LoVo (cell line): ENCODE measurements around the gene MCTP1.

Source experiments
- DNase-seq: peaks from one replicate; pipeline ENCODE4 v3.0.0-alpha.2; 2016; ENCODE audit warnings: low spot score

The MCTP1 gene

DNA sequence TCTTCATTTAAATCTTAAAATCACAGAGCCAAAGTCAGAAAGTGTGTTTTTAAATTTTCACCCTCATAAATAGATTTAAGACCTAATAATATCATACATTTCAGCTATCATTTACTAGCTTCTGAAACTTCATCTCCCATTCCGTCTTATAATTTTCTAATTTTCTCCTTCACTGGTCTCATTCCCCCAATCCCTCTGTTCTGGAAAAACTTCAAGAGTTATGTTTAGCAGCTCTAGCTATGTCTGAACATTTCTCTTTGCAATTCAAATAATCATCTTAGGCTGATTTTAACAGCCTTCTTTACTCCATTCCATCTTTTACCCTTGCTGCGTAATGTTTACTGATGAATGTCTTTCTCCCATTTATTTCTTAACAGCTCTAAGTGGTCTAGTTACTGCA lies 474.0 kb downstream of the MCTP1 start:
- DNase-seq: no peak

- DNase-seq: no peak
Observed at GRCh38 chr5:94810281-94810680, 474.6 kb downstream of the MCTP1 start.

DNA sequence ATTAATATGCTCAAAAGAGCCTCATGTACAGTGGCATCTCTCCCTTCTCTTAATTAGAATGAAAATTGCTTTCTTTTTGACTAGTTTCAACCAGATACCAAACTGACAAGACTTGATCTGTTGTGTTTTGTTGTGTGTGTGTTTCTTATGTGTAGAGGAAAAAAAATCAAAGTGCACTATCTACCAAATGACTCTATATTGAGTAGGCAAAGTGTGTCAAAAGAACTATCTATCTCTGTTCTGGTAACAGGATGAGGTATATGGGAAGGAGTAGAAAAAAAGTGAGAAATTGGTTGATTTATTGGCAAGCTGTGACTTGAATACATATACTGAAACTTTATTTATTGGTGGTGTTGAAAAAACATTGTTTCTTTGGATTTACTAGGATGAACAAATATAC lies 476.4 kb downstream of the MCTP1 start:
- no peak for DNase-seq

DNA sequence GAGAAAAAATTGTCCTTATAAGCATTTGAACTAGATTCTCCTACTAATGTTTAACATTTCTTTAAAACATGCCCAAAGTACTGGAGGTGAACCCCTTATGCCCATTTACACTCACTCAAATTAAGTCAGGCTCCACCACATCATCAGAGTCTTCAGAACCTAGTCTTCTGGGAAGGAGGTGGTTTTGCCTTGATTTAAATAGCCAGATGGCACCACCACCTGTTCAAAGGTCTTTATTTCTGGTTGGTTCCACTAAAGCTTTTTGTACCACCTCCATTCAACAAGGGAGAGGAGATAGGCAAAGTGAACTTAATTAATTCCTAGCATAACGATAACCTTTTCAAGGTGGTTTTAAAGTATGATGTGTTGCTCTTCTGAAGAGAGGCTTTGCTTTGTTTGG lies 476.9 kb downstream of the MCTP1 start:
- DNase-seq: no peak

DNA sequence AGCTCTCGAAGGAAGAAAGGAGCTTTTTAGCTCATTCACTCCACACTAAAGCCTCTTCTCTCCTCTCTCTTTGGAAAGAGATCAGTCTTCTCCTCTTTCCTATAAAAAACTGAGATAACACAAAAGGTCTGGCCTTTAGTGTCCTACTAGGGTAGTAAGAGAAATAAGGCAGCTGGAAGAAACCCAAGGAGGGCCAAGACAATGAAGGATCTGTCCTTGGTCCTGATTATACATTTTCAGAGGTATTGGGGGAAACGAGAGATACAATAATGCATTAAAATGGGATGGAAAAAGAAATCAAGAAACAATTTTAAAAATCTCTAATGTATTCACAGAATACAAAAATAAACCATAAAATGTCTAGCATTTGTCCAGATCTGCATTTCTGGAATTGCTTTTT lies 482.4 kb downstream of the MCTP1 start:
- no peak for DNase-seq

GRCh38 chr5:94796586-94796985 lies 488.3 kb downstream of the MCTP1 start:
- DNase-seq: no peak

DNA sequence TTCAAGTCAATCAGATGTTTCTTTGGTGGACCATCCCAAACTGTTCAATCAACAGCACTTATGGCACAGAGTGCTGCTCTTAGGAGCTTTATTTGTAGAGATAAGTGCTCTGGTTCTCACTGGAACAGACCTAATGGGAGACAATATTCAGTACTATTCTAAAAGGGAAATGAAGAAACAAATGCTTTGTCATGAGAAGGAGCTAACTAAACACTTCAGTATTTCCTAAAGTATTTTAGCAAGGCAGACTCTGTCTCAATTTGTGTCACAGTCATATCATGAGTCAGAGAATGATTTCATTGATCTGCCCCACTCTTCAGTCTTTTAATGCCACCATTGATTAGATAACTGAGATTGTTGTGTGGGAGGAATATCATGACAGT lies 491.1 kb downstream of the MCTP1 start:
- DNase-seq: no peak

- DNase-seq: no peak
Observed at GRCh38 chr5:94793113-94793815, 491.6 kb downstream of the MCTP1 start.

- DNase-seq: no peak
Observed at GRCh38 chr5:94791829-94792228, 493.1 kb downstream of the MCTP1 start.

DNA sequence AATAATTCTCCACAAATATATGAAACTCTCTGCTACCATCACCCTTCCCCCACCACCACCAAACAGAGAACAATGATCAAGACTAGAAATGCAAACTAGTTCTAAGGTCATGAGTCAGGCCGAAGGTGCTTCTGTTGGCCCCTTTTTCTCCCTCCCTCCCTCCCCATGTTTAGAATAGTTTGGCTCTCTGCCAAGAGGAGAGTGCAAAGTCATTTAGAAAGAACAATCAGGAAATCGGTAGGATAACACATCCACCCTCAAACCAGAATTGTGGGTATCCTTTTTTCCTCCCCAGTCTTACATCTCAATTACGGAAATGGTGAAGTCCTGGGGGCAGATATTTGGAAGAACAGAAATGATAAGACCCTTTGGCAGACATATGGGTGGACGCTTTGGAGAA lies 496.4 kb downstream of the MCTP1 start:
- DNase-seq: no peak

DNA sequence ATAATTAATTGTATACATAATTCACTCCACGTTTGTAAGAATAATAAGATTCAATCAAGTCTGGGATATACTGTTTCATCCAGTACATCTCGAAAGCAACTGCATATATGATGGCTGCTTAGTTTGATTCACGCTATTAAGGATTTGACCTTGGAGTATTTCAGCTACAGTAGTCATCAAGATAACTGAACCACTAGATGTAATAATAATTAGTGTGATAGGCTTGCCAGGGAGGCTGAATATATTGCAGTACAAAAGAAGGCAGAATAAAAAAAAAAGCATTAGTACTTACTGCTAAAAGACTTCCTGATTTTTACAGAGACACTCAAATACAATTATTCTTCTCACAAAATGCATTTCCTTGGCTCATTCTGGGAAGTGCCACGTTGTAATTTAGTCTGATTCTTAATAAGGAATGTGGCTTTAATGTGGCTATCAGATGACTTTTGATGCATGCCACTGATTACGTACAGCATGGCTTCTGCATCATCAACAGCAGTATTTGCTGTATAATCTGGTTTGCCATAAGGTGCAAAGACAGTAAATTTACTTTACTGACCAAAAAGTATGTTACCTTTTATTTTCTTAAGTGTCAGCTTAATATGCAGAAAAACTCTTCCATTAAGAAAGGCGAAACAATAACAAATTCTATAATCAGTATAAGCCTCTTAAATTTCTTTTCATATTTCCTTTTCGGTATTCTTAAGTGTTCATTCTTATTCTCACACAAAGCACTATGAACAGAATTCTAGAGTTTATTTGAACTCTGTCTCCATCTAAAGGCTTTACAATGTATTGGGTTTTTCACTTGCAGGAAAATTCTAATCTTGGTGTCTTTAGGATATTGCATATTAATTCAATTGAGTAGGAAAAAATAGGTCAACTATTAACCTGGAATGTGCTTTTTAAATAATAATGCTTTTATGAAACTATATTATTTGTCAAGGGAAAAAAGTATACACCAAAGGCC lies 500.1 kb downstream of the MCTP1 start:
- no peak for DNase-seq

- DNase-seq: no peak
Observed at GRCh38 chr5:94782383-94782782, 502.5 kb downstream of the MCTP1 start.

DNA sequence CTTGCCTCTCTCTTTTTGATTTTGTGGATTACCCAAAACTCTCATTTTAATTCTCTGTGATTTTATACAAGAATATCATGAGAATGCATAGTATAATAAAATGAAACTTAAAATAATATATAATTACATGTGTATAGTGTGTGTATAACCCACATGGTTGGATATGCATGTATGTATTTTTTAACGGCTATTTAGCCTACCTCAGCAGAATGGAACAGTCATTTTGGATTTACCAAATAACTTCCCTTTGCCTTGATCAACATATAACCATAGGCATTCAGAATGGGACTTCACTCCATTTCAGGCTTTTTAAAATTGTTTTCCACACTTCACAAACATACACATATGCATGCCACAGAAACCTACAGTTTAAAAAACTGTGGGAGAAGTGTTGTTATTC lies 505.2 kb downstream of the MCTP1 start:
- DNase-seq: no peak

- DNase-seq: no peak
Observed at GRCh38 chr5:94778732-94779131, 506.2 kb downstream of the MCTP1 start.

- DNase-seq: no peak
Observed at GRCh38 chr5:94778299-94778698, 506.6 kb downstream of the MCTP1 start.

DNA sequence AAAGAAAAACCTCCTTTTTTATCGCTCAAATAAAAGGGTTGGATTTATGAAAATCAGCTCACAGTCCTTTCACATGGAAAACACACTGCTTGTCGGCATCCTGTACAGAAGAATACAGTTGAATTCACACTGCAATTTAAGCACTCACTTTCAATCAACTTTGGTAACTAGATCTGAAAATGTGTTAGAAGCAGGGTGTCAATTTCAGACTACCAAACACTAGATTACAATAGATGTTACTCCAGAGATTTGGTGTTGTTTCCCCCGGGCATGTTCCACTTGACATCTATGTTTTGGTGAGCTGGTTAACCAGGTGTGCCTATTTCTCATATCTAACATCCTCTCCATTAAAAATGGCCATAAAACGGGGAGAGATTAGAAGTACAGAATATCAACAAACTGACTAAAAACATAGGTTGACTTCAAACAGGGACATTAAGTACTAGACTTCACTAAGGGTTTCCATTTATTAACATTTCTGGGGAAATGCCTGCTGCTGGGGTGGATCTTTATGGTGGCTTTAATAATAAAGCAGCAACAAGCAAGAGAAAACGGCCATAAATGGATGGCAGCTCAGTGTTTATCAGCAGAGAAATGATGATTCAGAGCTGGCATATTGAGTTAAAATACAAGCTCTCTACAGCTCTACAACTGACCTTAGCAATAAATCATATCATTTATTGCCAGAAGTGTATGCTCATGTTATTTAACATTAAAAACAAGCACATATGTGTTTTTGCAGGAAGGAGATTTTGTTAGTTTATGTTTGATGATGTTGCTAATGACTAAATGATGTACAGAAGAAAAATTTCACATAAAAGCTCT lies 507.6 kb downstream of the MCTP1 start:
- no peak for DNase-seq

DNA sequence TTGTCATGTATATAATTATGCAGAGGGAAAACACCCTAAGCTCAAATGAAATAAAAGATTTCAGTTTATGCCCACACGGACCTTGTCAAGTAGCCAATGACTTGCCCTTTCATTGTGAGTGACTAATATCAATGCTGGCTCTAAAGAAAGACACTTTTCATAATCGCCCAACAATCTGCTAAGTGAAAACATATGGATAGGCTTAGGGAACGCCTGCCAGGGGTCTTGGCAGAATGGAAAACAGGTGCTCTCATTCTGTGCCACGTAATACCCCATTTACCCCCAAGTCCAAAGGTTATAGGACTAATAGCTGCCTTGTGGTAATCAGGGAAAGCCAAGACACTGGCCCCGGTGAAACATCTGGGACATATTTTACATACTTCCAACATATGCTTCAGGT lies 508.7 kb downstream of the MCTP1 start:
- DNase-seq: no peak

DNA sequence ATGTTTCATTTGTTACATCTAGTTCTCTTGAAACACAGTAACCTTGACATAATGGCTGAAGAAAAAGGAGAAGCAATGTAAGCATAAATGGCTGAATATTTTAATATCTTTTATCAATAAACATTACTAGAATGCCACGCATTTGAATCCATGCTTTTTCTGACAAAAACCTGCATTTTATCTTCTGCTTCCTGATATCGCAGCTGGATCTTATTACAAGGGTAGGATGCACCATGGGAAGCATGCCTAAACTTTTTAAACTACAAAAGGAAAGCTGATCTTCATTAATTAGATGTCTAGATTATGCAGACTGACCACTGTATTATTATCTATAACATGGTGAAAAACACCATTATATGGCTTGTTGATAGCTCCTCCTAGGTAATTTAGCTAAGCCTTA lies 509.8 kb downstream of the MCTP1 start:
- DNase-seq: no peak

GRCh38 chr5:94771742-94772141 lies 513.2 kb downstream of the MCTP1 start:
- DNase-seq: no peak

GRCh38 chr5:94769996-94770395 lies 514.9 kb downstream of the MCTP1 start:
- no peak for DNase-seq

DNA sequence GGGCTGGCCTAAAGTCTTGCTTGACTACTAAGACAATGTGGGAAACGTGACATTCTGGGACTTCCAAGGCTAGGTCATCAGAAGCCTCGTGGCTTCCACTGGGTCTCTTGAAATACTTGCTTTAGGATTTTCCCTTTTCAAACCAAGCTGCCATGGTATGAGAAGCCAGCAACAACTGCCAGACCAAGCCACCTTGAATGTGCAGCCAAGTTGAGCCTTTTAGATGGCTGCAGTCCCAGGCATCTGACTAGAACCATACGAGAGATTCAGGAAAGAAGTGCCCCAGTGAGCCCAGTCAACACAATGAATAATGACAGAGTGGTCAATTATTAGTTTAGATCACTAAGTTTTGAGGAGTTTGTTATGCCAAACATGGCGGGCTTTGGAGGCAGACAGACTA lies 523.1 kb downstream of the MCTP1 start:
- no peak for DNase-seq

DNA sequence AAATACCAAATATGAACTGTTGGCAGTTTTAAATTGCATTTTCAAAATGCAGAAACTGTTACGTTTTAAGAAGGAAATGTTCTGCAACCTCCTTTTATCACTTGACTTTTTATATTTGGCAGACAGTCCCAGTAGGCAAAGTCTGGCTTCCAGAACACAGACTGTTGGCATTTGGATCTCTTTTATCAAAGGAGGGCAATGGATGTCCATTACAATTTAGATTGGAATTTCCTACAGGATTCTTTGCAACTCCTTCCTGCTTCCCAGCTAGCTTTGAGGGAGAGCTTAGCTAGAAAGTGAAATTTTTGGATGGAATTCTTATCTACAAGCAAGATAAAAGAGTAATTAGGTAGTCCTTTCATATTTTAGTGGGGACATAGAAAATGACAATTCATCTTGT lies 523.8 kb downstream of the MCTP1 start:
- DNase-seq: no peak

DNA sequence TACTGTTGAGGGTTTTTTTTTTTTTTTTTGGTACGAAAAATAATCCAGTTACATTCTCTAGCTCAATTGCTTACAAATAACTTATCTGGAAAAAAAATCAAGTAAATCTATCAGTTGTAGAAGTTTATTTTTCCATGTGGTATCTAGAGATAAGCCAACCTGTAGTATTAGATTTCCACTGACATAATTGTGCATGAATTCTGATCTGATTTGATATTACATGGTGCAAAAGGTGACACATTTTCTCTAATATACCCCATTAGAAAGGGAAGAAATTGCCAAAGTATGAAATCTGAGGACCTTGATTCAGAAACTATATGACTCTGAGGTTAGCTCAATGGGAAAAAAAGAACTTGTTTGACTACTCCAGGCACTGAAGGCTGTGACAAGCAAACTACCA lies 524.9 kb downstream of the MCTP1 start:
- DNase-seq: no peak
